Lung (tissue), 12 donors: Measurements from ENCODE around the gene ITIH3. TPM values are rescaled to one million over a fixed set of nuclear protein-coding genes. Genes with fewer than 3 reads are reported as not detected.

Experiments used
- ATAC-seq: fragments of 200-7000 bp; cut with Tn5 transposase; one replicate; pipeline ENCODE4 v1.9.1; 2020; ENCODE audit warnings: moderate number of reproducible peaks; ENCODE audit not compliant: insufficient read depth, low FRiP score
- DNase-seq, 3 donors: peaks; one replicate each; pipeline ENCODE4 v3.0.0-alpha.2; 2013 to 2017
- H3K27ac ChIP-seq, 2 donors: one replicate each; pipeline ENCODE4 v1.5.1; 2013; ENCODE audit warnings: mild to moderate bottlenecking in 2 of 2, moderate library complexity in 2 of 2, control low read depth in 1 of 2, inconsistent platforms in 1 of 2, low read depth in 1 of 2, low read length in 1 of 2
- H3K27me3 ChIP-seq, 3 donors: one replicate each; pipeline ENCODE4 v1.5.1; 2013; ENCODE audit warnings: low read length in 2 of 3; ENCODE audit not compliant: control insufficient read depth in 3 of 3, insufficient read depth in 3 of 3
- H3K36me3 ChIP-seq, 4 donors: one replicate each; pipeline ENCODE4 v1.5.1; 2013; ENCODE audit warnings: low read length in 4 of 4, mild to moderate bottlenecking in 1 of 4, moderate library complexity in 1 of 4; ENCODE audit not compliant: control insufficient read depth in 4 of 4, insufficient read depth in 4 of 4
- H3K4me1 ChIP-seq, 5 donors: one replicate each; pipeline ENCODE4 v1.5.1; 2013; ENCODE audit warnings: low read length in 5 of 5, mild to moderate bottlenecking in 2 of 5, moderate library complexity in 1 of 5; ENCODE audit not compliant: control insufficient read depth in 5 of 5, insufficient read depth in 5 of 5
- H3K4me3 ChIP-seq: one replicate; pipeline ENCODE4 v1.5.1; 2013; ENCODE audit warnings: mild to moderate bottlenecking, control low read depth, moderate library complexity
- H3K9ac ChIP-seq, 2 donors: one replicate each; pipeline ENCODE4 v1.5.1; 2013; ENCODE audit warnings: low read length in 2 of 2, control low read depth in 1 of 2; ENCODE audit not compliant: insufficient read depth in 1 of 2
- H3K9me3 ChIP-seq, 4 donors: one replicate each; pipeline ENCODE4 v1.5.1; 2013; ENCODE audit warnings: low read length in 3 of 4, mild to moderate bottlenecking in 1 of 4, moderate library complexity in 1 of 4; ENCODE audit not compliant: control insufficient read depth in 4 of 4, insufficient read depth in 3 of 4
- CTCF ChIP-seq: IDR thresholded peaks from 2 replicates; pipeline ENCODE4 v1.5.1; 2012; ENCODE audit warnings: mild to moderate bottlenecking; ENCODE audit errors: control extremely low read depth, extremely low read depth
- WGBS, 2 donors: extraction: QIAGEN DNeasy Blood & Tissue Kit; methylation state at CpG; one replicate each; pipeline ENCODE4 v1.1.7; 2013; 5-methylcytosine and 5-hydroxymethylcytosine counted together
- polyA plus RNA-seq, 2 donors: library from polyadenylated mRNA; stranded (reverse); fragments of 200-250 nt; gene quantifications; one replicate each; pipeline ENCODE4 v1.2.1, GENCODE V29; 2013
- total RNA-seq, 2 donors: library from RNA; depleted of rRNA in 1 of 2; stranded (reverse); fragments of >200 nt in 1 of 2; gene quantifications; one replicate each; pipeline ENCODE4 v1.2.1, GENCODE V29; 2014 to 2021
- donor health status: control.
- donor health status: control.
- donor health status: Bipolar disorder and iron deficiency.
- donor health status: healthy.
- donor health status: DM: yes; HTN: yes; CAD: no.

ITIH3 gene
- total and polyA plus RNA-seq, 4 donors: 0.54 to 3.2 (median 1.7) TPM

DNA sequence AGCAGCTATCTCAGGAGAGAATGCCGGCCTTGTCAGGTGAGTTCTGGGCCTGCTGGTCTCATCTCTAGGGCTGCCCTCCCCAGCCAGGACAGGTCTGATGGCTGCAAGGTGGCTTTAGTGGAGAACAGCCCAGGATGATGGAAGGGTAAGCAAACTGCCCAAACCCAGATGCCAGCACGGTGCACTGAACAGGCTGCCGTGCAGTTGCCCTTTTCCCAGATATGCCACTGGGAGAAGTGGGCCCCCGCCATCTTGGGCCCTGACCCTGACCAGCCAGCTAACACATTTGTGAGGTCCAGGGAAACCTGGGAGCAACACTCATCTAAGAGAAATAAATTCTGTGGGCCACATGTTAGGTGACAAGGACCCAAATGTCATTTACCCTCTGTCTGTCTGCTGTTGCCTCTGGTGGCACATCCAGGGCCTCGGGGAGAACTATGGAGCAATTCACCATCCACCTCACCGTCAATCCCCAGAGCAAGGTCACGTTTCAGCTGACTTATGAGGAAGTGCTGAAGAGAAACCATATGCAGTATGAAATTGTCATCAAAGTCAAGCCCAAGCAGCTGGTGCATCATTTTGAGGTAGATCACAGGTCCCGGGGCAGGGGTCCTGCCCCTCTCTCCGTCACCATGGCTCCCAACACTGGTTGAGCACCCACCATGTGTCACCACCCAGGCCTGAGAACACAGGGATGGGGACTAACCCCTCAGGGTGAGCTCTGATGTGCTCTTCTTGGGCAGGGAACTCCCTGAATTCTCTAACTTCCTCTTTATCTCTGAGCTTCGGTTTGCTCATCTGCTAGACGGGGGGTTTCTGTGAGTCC lies 15.4 kb upstream of the ITIH3 start:
- no peak overlapping the region for H3K27ac ChIP-seq
- H3K9ac ChIP-seq: no peak overlapping the region
- no peak overlapping the region for H3K4me3 ChIP-seq
- TF ChIP-seq CTCF: no peak
- peaks cover 0 to 3% (median 0%) of the 10 kb centered on the region in 3 donors for H3K27me3 ChIP-seq
- H3K4me1 ChIP-seq: no peaks in the 10 kb centered on the region
- peaks cover 0 to 2% (median 0%) of the 10 kb centered on the region in 4 donors for H3K9me3 ChIP-seq
- H3K36me3 ChIP-seq: no peaks in the 10 kb centered on the region
- 62 to 70% methylated on average over 11 of the region's 11 CpGs for WGBS, 2 donors
- ATAC-seq (no peak), DNase-seq (no peak)

DNA sequence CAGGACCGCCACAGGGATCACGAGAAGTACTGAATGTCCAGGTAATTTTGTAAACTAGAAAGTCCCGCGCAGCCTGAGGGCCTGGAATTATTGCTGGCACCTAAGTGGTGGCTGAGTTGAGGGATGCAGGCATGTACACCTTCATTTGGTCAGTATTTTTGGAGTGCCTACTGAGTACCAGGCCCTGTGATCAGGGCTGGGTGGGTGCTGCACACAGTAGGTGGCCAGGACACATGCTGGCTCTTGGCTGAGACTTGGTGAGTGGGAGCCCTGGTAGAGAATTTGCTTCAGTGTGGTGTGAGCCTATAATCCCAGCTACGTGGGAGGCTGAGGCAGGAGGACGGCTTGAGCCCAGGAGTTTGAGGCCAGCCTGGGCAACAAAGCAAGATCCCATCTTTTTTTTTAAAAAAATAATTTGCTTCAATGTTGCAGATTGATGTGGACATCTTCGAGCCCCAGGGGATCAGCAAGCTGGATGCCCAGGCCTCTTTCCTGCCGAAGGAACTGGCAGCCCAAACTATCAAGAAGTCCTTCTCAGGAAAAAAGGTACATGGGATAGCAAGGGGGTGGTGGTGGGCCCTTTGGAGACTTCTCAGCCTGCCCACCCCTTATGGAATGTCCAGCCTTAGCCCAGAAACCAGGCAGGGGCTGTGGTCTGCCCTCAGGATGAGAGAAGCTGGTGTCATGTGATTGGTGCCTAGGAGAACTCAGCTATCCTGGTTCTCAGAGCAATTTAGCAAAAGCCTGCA lies 14.6 kb upstream of the ITIH3 start:
- no peak overlapping the region for H3K9ac ChIP-seq
- WGBS, 2 donors: 86 to 87% methylated on average over 8 of the region's 8 CpGs

GRCh38 chr3:52781741-52782140 lies 12.9 kb upstream of the ITIH3 start:
- Histone ChIP-seq H3K4me3 (no peak overlapping the region), H3K9ac (no peak overlapping the region), H3K4me1 (no peaks in the 10 kb centered on the region), H3K27ac (no peak overlapping the region), H3K9me3 (no peaks in the 10 kb centered on the region), H3K27me3 (peaks cover 0 to 3% (median 0%) of the 10 kb centered on the region in 3 donors), H3K36me3 (no peaks in the 10 kb centered on the region)
- no peak for TF ChIP-seq CTCF
- DNase-seq (peak in 1 of 3 donors; percentile 6), ATAC-seq (no peak)
- 48 to 62% methylated on average over 13 of the region's 13 CpGs for WGBS, 2 donors

More for the DNA sequence above, 14.6 kb upstream of the ITIH3 start:
- TF ChIP-seq CTCF: no peak
- H3K27me3 ChIP-seq: peaks cover 0 to 3% (median 0%) of the 10 kb centered on the region in 3 donors
- no peak for ATAC-seq
- H3K4me3 ChIP-seq: no peak overlapping the region
- DNase-seq: no peak
- peaks cover 0 to 2% (median 0%) of the 10 kb centered on the region in 4 donors for H3K9me3 ChIP-seq
- H3K27ac ChIP-seq: no peak overlapping the region
- no peaks in the 10 kb centered on the region for H3K36me3 ChIP-seq
- H3K4me1 ChIP-seq: no peaks in the 10 kb centered on the region
